PC-3 (cell line): Measurements from ENCODE around the gene C1orf141. TPM values are rescaled to one million over a fixed set of nuclear protein-coding genes. Genes with fewer than 3 reads are reported as not detected.

Experiments
- ATAC-seq: fragments of 200-7000 bp; cut with Tn5 transposase; 2 replicates; pipeline ENCODE4 v1.9.1; 2020; ENCODE audit warnings: mild to moderate bottlenecking, moderate library complexity
- Bru-seq: library from RNA; stranded (reverse); fragments of 400-500 nt; gene quantifications from one replicate; lab custom pipeline; 2021; lab: Mats Ljungman, UMichigan
- BruChase-seq, 2 experiments: library from RNA; stranded (reverse); fragments of 400-500 nt; gene quantifications; one replicate each; lab custom pipeline; 2021; lab: Mats Ljungman, UMichigan
- BruUV-seq: library from RNA; stranded (reverse); fragments of 400-500 nt; replicated peaks from 2 replicates; lab custom pipeline; 2021; lab: Mats Ljungman, UMichigan
- CTCF ChIA-PET: fragments of 300-600 bp; sonication (Branson Sonifier 250); formaldehyde crosslinking; loops from one replicate; lab custom pipeline; 2022; ENCODE audit warnings: antibody characterized with exemption; lab: Charles Lee
- POLR2A ChIA-PET: fragments of 300-600 bp; sonication (Branson Sonifier 250); formaldehyde crosslinking; loops from one replicate; lab custom pipeline; 2022; ENCODE audit warnings: antibody characterized with exemption; ENCODE audit not compliant: unreplicated experiment; lab: Charles Lee
- DNase-seq: peaks from one replicate; pipeline ENCODE4 v3.0.0-alpha.2; 2015
- H2AFZ ChIP-seq: fragments of 300-600 bp; sonication (generic); 2 replicates; pipeline ENCODE4 v1.6.0; 2016; ENCODE audit warnings: antibody characterized with exemption, low read length
- H3F3A ChIP-seq: fragments of 300-600 bp; sonication (generic); one replicate; pipeline ENCODE4 v1.6.0; 2017; ENCODE audit warnings: antibody characterized with exemption, low read length, control low read depth, mild to moderate bottlenecking; ENCODE audit not compliant: unreplicated experiment
- H3K27ac ChIP-seq: fragments of 300-600 bp; sonication (generic); 2 replicates; pipeline ENCODE4 v1.5.1; 2016; ENCODE audit warnings: mild to moderate bottlenecking, low read length
- H3K27me3 ChIP-seq: fragments of 300-600 bp; sonication (generic); 2 replicates; pipeline ENCODE4 v1.6.1; 2016; ENCODE audit warnings: low read length, mixed read lengths
- H3K36me3 ChIP-seq: fragments of 300-600 bp; sonication (generic); 2 replicates; pipeline ENCODE4 v1.6.1; 2016; ENCODE audit warnings: low read depth, mixed run types, low read length, mixed read lengths
- H3K4me1 ChIP-seq: fragments of 300-600 bp; sonication (generic); 2 replicates; pipeline ENCODE4 v1.5.1; 2016; ENCODE audit warnings: low read length; ENCODE audit not compliant: insufficient read depth
- H3K4me2 ChIP-seq: fragments of 300-600 bp; sonication (generic); 2 replicates; pipeline ENCODE4 v1.6.0; 2016; ENCODE audit warnings: low read length
- H3K4me3 ChIP-seq: fragments of 300-600 bp; sonication (generic); 2 replicates; pipeline ENCODE4 v1.5.1; 2016; ENCODE audit warnings: mild to moderate bottlenecking, low read length, mixed read lengths
- H3K79me2 ChIP-seq: fragments of 300-600 bp; sonication (generic); 2 replicates; pipeline ENCODE4 v1.6.1; 2017; ENCODE audit warnings: low read length, mixed read lengths
- H3K9ac ChIP-seq: fragments of 300-600 bp; sonication (generic); 2 replicates; pipeline ENCODE4 v1.6.0; 2016; ENCODE audit warnings: mild to moderate bottlenecking, low read length
- H3K9me2 ChIP-seq: fragments of 300-600 bp; sonication (generic); replicated peaks from 2 replicates; pipeline ENCODE4 v1.6.1; 2016; ENCODE audit warnings: mixed run types, low read length, mixed read lengths
- H3K9me3 ChIP-seq: fragments of 300-600 bp; sonication (generic); 2 replicates; pipeline ENCODE4 v1.6.1; 2016; ENCODE audit warnings: low read length, mixed read lengths
- H4K20me1 ChIP-seq: fragments of 300-600 bp; sonication (generic); 2 replicates; pipeline ENCODE4 v1.6.1; 2016; ENCODE audit warnings: low read length, mixed read lengths
- CTCF ChIP-seq: fragments of 300-600 bp; sonication (generic); conservative IDR thresholded peaks from 2 replicates; pipeline ENCODE4 v1.5.1; 2017; ENCODE audit warnings: antibody characterized with exemption, low read depth, mild to moderate bottlenecking, low read length
- EZH2 ChIP-seq: fragments of 300-600 bp; sonication (generic); IDR thresholded peaks from one replicate; pipeline ENCODE4 v1.6.1; 2017; ENCODE audit warnings: antibody characterized with exemption, mild to moderate bottlenecking, low read length; ENCODE audit not compliant: unreplicated experiment
- EZH2phosphoT487 ChIP-seq: fragments of 300-600 bp; sonication (generic); IDR thresholded peaks from 2 replicates; pipeline ENCODE4 v1.6.1; 2018; ENCODE audit warnings: mild to moderate bottlenecking, antibody characterized with exemption, low read length, borderline replicate concordance
- intact Hi-C: fragments of 100-400 bp; cut with micrococcal nuclease; formaldehyde crosslinking; loops from 2 replicates; pipeline ENCODE4 v1.9.0; 2023
- long read RNA-seq: library from polyadenylated mRNA; unstranded; transcript quantifications from one replicate; pipeline ENCODE4 v2.0.0, GENCODE V29; 2021; ENCODE audit not compliant: unreplicated experiment
- total RNA-seq: library from RNA; depleted of rRNA; stranded (reverse); fragments of >200 nt; gene quantifications from 2 replicates; pipeline ENCODE4 v1.2.3, GENCODE V29; 2014; rRNA removed

The C1orf141 gene
- total RNA-seq (not detected in 2 replicates), Bru-seq, nascent RNA (percentile 2 among the genes with signal in this experiment), BruChase-seq, experiment 1, labeled RNA remaining after a 6-hour chase (percentile 3 among the genes with signal in this experiment), BruChase-seq, experiment 2, labeled RNA remaining after a 2-hour chase (percentile 5 among the genes with signal in this experiment)
- long read RNA-seq = 0 reads

GRCh38 chr1:67134695-67135094 lies at the start of gene C1orf141:
Gene C1orf141 (minus strand): TSS chr1:67134970. CDS start chr1:67127240, 7,730 bp downstream.
- no TSS peak for BruUV-seq
- ChIA-PET CTCF (no interaction called here), POLR2A (no interaction called here)
- Histone ChIP-seq H3K27me3 (no peaks in the 10 kb centered on the region), H3K9me2 (no peaks in the 10 kb centered on the region), H4K20me1 (no peaks in the 10 kb centered on the region), H3K4me1 (no peaks in the 10 kb centered on the region), H3K4me3 (no peak within 1 kb of the TSS), H3F3A (no peaks in the 10 kb centered on the region), H3K9me3 (no peaks in the 10 kb centered on the region), H3K36me3 (no peaks in the 10 kb centered on the region), H3K4me2 (no peak within 1 kb of the TSS), H2AFZ (no peak within 1 kb of the TSS), H3K79me2 (no peaks in the 10 kb centered on the region), H3K9ac (no peak within 1 kb of the TSS), H3K27ac (no peak within 1 kb of the TSS)
- TF ChIP-seq CTCF (no peak), EZH2phosphoT487 (no peak), EZH2 (no peak)
- DNase-seq (no peak), ATAC-seq (no peak)
- intact Hi-C loops = no loop called here

DNA sequence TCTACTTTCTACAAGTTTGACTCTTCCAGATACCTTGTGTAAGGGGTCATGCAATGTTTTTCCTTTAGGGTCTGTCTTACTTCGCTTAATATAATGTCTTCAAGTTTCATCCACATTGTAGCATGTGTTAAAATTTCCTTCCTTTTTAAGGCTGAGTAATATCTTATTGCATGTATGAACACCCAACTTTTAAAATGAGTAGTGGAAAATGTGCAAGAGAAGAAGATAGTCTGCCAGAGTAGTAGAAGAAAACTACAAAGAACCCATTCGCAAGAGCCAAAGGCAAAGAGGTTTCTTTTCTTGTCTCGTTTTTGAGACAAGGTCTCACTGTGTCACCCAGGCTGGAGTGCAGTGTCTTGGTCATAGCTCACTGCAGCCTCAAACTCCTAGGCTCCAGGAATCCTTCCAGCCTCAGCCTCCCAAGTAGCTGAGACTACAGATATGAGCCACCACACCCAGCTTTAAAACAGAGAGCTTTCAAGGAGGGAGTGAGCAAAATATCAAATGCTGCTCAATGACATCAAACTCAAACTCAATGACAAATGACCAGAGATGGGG lies 40.8 kb upstream of the C1orf141 start:
- no peak overlapping the region for H3K27ac ChIP-seq
- no peak overlapping the region for H3K4me3 ChIP-seq
- no peaks in the 10 kb centered on the region for H3K79me2 ChIP-seq
- no peaks in the 10 kb centered on the region for H3K27me3 ChIP-seq
- H3K4me2 ChIP-seq = no peak overlapping the region
- ChIA-PET POLR2A (no interaction called here), CTCF (no interaction called here)
- H3K9ac ChIP-seq = no peak overlapping the region
- no peaks in the 10 kb centered on the region for H3K9me2 ChIP-seq
- H2AFZ ChIP-seq = no peak overlapping the region
- TF ChIP-seq EZH2 (no peak), CTCF (no peak), EZH2phosphoT487 (no peak)
- no TSS peak for BruUV-seq
- no peaks in the 10 kb centered on the region for H4K20me1 ChIP-seq
- H3K36me3 ChIP-seq = no peaks in the 10 kb centered on the region
- no peaks in the 10 kb centered on the region for H3K4me1 ChIP-seq
- H3K9me3 ChIP-seq = no peaks in the 10 kb centered on the region
- ATAC-seq = no peak
- no peak for DNase-seq
- no peaks in the 10 kb centered on the region for H3F3A ChIP-seq
- intact Hi-C loops = no loop called here

- H3K36me3 ChIP-seq = no peaks in the 10 kb centered on the region
- ATAC-seq (no peak), DNase-seq (no peak)
- H3K4me2 ChIP-seq = no peak overlapping the region
- no peak overlapping the region for H3K9ac ChIP-seq
- no peak overlapping the region for H2AFZ ChIP-seq
- CTCF ChIA-PET = no interaction called here
- no peaks in the 10 kb centered on the region for H3K9me2 ChIP-seq
- H3F3A ChIP-seq = no peaks in the 10 kb centered on the region
- no peaks in the 10 kb centered on the region for H4K20me1 ChIP-seq
- no peaks in the 10 kb centered on the region for H3K27me3 ChIP-seq
- no peak overlapping the region for H3K27ac ChIP-seq
- POLR2A ChIA-PET = no interaction called here
- no peaks in the 10 kb centered on the region for H3K9me3 ChIP-seq
- BruUV-seq = no TSS peak
- intact Hi-C loops = no loop called here
- H3K4me1 ChIP-seq = no peaks in the 10 kb centered on the region
- H3K79me2 ChIP-seq = no peaks in the 10 kb centered on the region
- TF ChIP-seq EZH2phosphoT487 (no peak), CTCF (no peak), EZH2 (no peak)
- no peak overlapping the region for H3K4me3 ChIP-seq
Observed at GRCh38 chr1:67174716-67175284, 40.0 kb upstream of the C1orf141 start.
